HG03060 (cell line): ENCODE measurements around the gene MED15.
"Not testable (repeated sequence)": the region's sequence is repeated elsewhere in the genome, so short reads cannot be mapped to it uniquely, and the experiment has no call there.

Source experiments
- ATAC-seq: cut with Tn5 transposase; IDR thresholded peaks from one replicate; pipeline ENCODE4 v1.9.1; 2021; ENCODE audit warnings: low read depth, moderate number of reproducible peaks; ENCODE audit not compliant: unreplicated experiment

MED15 gene, protein sequence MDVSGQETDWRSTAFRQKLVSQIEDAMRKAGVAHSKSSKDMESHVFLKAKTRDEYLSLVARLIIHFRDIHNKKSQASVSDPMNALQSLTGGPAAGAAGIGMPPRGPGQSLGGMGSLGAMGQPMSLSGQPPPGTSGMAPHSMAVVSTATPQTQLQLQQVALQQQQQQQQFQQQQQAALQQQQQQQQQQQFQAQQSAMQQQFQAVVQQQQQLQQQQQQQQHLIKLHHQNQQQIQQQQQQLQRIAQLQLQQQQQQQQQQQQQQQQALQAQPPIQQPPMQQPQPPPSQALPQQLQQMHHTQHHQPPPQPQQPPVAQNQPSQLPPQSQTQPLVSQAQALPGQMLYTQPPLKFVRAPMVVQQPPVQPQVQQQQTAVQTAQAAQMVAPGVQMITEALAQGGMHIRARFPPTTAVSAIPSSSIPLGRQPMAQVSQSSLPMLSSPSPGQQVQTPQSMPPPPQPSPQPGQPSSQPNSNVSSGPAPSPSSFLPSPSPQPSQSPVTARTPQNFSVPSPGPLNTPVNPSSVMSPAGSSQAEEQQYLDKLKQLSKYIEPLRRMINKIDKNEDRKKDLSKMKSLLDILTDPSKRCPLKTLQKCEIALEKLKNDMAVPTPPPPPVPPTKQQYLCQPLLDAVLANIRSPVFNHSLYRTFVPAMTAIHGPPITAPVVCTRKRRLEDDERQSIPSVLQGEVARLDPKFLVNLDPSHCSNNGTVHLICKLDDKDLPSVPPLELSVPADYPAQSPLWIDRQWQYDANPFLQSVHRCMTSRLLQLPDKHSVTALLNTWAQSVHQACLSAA

DNA sequence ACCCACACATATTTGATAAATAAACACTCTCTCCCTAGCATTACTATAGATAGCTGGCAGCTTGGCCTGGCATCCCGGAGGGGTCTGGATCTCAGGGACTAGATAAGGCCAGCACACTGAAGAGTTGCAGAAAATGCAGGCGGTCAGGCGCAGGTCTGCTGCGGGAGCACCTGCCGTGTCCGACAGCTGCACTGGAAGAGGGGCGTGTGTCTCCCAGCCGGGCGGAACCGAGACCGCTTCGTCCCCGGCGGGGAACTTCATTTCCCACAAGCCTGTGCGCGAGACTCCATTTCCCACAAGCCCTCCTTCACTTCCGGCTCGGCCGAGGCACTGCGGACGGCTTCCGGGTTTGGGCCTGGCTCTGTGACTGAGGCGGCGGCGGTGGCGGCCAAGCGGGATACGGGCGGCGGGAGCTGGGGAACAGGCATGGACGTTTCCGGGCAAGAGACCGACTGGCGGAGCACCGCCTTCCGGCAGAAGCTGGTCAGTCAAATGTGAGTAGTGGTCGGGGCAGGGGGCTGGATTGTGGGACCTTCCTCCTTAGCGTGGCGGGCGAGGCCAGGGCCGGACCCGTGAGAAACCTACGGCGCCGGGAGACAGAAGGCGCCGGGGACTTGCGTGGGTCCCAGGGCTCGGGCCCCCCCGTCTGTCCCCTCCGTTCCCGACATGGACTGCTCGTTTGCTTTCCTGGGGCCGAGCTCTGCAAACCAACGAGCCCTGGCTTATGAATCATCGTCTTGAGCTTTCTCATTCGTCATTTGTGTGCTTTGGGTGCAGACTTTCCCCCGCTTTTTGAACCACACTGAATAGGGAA is at the start of gene MED15:
TSS of gene MED15 (plus strand) at position 358 of the 814 bp plus-strand sequence. CDS start at position 427, 69 bp downstream.
- no peak for ATAC-seq

DNA sequence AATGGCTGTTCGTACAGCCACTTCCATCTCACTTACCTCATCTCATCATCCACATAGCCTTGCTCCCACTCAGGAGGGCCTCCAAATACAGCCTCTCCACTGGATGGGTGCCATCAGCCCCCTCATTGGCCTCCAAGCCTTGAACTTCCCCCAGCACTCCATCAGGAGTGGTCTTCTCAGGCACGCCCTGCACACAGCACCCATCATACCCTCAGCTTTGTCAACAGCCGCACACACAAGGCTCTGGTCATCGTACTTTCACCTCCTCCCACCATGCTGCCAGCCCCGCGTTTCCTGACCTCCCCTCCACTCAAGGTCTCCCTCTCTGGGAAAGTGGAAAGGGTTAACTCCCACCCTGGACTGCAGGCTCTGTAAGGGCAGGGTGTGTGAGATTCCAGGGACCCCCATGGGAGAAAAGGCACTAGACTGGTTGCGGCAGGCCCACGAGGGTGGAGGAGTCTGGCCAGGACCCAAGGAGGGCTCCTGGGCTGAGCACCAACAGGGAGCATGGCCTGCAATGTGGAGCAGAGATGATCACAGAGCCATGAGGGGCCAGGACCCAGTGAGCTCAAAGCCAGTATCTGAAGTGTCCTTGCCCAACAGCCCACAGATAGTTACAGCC is 48.8 kb upstream of the MED15 start:
- ATAC-seq: no peak

DNA sequence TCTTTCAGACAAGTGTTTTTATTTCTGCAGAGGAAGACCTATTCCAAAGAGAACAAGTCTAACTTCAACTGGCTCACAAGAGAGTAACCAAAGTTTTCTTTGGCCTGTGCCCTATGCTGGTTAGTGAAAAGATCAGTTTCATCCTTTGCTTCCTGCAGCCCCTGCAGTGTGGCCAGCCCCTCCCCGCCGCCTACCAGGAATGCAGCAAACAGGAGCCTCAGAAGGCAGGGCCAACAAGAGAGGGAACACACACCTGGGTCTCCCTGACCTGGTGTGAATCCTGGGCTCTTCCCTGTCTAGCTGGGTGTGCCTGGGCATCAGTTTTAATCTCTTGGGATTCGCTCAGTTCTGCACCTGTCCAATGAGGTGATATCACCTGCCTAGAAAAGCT is 48.3 kb upstream of the MED15 start:
- no peak for ATAC-seq

DNA sequence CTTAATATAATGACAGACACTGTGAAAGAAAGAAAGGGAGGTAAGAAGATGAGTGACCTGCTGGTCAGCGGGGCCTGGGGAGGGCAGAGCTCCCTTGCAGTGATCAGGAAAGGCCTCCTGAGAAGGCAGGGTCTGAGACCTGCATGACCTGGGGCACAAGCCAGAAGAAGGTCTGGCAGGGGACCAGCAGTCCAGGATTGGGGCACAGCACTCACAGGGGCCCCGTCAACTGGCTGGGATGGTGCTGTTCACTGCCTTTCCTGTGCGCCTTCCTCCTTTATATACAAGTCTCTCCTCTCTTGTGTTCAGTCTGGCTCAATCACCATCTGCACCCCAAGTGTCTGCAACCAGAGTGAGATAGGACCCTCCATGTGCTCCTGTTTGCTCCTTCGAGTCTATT is 47.5 kb upstream of the MED15 start:
- no peak for ATAC-seq

DNA sequence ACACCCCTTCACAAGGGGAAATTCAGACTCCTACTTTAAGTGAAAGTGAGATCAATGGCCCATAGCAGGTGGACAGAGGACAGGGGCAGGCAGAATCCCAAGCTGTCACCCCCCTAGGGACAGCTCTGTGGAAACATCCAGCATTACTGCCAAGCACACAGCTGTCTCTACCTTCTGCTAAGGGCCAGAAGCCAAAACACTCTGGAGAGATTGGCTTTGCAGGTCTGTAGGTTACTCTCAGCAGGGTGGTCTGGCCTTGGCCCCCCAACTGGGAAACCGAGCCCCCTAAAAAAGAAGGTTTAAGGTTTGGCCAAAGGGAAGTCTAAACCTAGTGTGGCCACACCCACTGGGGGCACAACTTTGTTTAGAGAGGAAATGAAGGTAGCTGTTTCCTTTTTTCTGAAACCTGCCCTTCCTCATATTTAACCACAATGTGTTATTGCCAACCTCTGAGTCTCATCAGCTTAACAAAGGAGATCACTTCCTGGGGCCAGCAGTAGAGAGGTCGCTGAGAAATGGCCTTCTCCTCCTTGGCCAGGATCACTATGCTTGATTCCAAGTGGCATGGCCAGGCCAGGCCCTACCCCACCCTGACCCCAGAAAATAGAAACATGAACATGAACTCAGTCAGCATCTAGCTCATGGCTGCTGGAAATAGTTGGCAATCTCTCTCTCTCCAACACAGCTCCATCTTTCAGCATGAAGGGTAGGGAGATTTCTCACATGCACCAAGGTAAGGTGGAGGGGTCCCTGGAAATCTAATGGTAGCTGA is 43.9 kb upstream of the MED15 start:
- no peak for ATAC-seq

DNA sequence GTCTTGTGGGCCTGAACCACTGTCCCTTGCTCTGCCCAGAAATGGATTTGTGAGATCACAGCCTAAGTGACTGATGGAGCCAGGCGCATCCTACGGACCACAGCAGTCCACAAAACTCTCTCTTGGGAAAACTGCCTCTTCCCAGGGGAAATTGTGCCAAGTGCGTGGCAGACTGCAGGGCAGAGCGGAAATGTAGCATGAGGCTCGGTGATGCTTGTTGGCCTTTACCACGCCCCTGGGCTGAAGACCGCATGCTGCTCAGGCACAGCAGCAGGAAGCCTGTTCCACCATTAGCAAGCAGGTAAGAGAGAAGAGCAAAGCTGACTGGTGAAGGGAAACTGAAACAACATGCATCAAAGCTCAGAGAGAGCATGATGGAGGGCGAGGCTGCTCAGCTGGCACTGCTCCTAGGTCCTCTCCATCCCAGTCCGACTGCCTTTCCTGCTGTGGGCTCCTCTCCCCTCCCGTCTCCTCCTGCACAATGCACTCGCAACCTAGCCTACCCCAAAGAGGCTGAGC is 43.3 kb upstream of the MED15 start:
- no peak for ATAC-seq

DNA sequence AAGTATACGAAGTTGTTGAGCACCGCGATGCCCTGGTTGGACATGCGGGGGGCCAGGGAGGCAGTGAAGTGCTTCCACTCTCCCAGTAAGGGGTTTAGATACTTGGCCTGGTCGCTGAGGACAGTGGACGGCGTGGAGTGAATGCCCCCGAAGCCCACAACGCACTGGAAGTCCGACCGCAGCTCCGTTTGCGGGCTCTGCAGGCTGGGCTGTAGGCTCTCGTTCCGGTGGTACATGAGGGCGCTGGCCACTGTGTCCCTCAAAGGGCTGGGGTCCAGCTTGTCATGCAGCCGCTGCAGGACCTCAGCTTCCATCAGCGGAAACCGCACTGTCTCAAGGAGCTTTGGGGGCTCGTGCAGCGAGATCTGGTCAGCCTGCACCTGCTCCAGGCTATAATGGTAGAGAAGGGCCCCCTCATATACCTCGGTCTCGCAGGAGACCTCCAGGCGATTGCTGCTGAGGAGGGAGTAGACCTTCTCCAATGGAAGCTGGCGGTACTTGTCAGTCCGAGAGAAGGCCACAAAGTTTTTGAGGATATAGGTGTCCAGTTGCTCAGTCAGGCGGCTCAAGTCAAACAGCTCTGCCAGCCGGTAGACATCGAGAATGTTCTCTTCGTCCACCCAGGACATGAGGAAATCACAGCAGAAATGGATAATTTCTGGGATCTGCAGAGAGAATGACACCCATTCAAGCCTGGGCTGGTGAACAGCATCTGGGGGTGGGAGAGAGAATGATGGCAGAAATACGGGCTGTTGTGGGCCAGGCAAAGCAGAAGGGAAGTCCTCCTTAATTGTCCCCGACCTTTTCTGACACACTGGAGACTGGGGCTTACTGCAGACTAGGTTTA is 42.3 kb upstream of the MED15 start:
- no peak for ATAC-seq

DNA sequence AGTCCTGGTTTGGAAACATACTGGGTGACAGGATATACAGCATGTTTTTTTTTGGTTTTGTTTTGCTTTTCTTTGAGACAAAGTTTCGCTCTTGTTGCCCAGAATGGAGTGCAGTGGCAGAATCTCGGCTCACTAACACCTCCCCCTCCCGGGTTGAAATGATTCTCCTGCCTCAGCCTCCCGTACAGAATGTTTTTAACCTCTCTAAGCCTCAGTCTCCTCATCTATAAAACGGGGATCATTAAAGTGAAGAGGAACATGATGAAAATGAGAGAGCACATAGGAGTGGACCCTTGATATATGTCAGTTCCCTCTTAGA is 41.7 kb upstream of the MED15 start:
- no peak for ATAC-seq

DNA sequence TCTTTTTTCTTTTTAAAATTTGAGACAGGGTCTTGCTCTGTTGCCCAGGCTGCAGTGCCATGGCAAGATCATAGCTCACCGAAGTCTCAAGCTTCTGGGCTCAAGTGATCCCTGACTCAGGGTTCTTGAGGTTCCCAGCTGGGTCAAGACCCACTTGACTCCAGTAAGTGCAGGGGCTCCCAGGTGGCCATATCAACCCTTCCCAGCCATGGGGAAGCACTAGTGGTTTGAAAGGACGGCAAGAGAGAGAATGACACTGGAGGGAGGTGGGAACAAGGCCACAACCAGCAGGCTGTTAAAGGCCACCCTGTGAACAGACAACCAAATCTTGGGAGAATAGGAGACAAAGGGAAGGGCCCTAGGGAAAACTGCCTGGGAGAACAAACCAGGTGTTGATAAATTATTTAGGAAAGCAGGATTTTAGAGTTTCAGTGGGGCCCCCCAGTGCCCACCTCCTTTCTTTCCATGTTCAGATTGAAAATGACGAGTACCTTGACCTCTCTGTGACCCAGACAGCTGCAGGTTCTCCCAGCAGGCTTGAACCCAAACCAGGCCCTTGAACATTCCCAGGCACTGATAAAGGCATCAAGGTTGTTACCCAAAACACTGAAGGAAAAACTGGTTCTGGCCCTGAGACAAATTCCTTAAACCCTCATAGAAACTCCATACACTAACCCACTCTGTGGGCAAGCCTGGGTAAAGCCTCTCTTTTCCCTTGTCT is 40.6 kb upstream of the MED15 start:
- ATAC-seq: no peak

DNA sequence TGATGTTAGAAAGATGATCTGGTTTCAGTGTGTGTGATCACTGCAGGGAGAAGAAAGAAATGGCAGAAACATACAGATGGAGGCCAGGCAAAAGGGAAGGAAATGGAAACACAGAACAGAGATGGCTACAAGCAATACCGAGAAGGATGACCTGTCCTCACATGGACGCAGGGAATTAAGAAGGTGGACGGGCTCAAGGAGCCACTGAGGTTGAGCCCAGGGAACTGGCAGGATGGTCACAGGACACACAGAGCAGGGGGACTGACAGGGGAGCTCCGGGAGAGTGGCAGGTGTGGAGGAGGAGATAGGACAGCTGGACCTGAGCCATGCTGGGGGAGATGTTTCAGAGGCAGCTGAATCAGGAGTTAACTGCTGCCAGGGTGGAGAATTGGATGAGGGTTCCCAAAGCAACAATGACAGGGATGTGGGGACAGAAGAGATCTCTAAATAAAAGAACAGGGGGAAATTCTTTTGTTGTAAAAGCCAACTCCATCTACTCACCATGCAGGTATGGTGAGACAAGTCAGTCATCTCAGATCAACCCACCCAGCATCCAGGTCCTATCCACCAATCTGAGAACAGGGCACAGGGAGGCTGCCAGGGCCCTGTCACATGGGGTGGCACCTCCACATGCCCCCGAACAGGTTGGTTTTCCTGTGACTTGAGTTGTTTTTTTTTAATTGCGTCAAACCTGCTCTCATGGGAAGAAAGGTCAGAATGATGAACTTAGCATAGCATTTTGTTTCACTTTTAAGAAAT is 38.1 kb upstream of the MED15 start:
- no peak for ATAC-seq

DNA sequence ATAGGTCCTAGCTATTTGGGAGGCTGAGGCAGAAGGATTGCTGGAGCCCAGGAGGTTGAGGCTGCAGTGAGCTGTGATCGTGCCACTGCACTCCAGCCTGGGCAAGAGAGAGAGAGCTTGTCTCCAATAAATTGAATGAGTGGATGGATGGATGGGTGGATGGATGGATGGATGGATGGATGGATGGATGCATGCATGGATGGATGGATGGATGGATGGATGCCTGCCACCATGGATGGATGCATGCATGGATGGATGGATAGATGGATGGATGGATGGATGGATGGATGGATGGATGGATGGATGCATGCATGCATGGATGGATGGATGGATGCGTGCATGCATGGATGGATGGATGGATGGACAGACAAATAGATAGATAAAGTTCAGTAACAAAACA is 36.9 kb upstream of the MED15 start:
- ATAC-seq: not testable (repeated sequence)

DNA sequence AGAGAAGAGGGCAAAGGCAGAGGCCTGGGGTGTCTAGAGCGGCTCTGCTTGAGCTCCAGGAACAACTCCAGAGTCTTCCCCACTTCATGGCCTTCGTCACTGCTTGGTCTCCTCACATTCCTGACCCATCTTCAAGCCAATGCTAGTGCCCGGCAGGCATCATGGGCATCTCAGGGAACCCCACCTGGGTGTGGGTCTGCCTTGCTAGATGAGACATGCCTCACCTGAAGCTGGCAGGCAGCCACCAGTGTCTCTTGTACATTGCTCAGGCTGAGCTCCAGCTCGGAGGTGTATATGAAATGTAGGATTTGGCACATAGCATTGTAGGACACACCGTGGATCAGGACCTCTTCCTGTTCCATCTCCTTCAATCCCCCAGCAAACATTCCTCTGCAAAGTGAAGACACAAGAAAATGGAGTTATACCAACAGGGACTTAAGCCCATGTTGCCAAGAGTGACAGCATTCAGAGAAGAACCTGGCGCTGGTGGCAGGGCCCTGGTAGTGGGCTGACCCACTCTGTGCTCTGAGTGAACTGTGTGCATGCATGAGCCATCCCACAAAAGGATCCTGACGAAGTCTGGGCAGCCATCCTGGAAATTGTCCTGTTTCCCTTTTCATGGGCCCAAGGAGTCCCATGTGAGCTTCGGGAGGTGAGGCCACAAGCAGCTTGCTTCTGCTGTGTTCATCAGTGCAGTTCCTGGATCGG is 36.1 kb upstream of the MED15 start:
- ATAC-seq: no peak

DNA sequence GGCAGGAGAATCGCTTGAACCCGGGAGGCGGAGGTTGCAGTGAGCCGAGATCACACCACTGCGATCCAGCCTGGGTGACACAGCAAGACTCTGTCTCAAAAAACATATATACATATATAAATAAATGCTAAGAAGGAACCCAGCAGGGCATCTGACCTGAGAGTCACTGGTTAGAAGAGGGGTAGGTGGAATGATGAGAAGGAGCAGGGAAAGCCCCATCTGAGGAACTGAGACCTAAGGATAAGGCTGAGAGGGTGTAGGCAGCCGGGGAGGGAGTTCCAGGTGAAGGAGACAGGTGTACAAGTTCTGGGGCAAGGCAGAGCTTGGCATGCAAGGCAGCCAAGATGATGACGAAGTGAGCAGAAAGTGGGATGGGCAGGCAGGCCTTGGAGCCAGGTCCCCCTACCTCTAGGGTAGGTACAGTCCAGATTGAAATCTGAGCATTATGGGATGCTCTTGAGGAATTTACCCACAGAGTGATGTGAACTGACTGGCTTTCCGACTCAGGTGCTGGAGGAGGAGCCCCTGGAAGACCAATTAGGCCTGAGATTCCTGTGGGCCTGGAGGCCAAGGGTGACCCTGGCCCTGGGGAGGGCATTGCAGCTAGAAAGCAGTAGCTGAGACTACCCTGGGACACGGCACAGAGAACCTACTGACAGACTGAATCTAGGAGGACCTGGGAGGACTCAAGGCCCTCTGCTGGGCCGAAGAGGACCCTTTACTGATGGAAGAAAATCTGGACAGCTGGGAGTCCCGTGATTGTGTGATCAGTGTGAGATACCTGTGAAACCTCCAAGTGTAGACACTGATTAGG is 34.6 kb upstream of the MED15 start:
- no peak for ATAC-seq

DNA sequence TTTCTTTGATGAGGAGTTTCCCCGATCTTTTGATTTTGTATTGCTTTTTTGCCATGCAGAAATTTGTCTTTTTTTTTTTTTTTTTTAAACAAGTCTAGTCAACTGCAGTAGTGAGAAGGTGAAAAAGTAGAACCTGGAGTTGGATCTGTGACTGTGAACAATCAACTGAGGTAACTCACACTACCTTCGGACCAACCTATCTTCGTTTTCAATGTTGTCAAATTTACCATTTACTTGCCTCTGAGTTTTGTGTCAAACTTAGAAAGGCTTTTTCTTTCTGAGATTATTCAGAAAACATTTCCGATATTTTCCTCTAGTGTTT is 32.3 kb upstream of the MED15 start:
- no peak for ATAC-seq

DNA sequence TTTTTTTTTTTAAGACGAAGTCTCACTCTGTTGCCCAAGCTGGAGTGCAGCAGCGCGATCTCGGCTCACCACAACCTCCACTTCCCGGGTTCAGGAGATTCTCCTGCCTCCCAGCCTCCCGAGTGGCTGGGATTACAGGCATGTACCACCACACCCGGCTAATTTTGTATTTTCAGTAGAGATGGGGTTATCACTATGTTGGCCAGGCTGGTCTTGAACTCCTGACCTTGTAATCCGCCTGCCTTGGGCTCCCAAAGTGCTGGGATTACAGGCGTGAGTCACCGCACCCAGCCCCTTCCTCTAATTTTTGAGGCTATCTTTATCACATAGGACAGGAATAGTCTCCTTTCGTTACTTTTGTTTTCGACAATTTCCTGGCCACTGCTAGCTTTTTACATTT is 31.8 kb upstream of the MED15 start:
- not testable (repeated sequence) for ATAC-seq

DNA sequence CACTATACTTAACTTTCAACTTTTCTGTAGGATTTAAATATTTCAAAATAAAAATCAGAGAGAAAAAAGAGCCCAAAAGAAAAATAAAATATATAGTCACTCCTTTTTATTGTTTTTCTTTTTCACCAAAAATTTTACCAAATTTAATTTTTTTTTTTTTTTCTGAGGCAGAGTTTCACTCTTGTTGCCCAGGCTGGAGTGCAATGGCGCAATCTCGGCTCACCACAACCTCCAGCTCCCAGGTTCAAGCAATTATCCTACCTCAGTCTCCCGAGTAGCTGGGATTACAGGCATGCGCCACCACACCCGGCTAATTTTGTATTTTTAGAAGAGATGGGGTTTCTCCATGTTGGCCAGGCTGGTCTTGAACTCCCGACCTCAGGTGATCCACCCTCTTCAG is 29.4 kb upstream of the MED15 start:
- ATAC-seq: not testable (repeated sequence)
